K562 (cell line): Measurements from ENCODE around the gene TMEM167B. TPM values are rescaled to one million over a fixed set of nuclear protein-coding genes. Genes with fewer than 3 reads are reported as not detected.

ENCODE experiments used
- CHD7 ChIP-seq: fragments of 200-600 bp; sonication (generic); IDR thresholded peaks from one replicate; pipeline ENCODE4 v1.6.1; 2012; ENCODE audit warnings: mild to moderate bottlenecking, low read depth, low read length, inconsistent platforms
- CUX1 ChIP-seq: fragments of 200-800 bp; sonication (Bioruptor generic); IDR thresholded peaks from 2 replicates; pipeline ENCODE4 v1.6.1; 2016; ENCODE audit warnings: missing genetic modification characterization, missing compliant biosample characterization
- EHMT2 ChIP-seq: fragments of 450-650 bp; IDR thresholded peaks from 2 replicates; pipeline ENCODE4 v1.6.1; 2018; ENCODE audit warnings: antibody characterized with exemption
- MEIS2 ChIP-seq: fragments of 450-650 bp; IDR thresholded peaks from 2 replicates; pipeline ENCODE4 v1.6.1; 2014; ENCODE audit warnings: mild to moderate bottlenecking; ENCODE audit not compliant: partially characterized antibody
- SIRT6 ChIP-seq: IDR thresholded peaks from one replicate; pipeline ENCODE4 v1.6.1; 2012; ENCODE audit warnings: low read depth, mild to moderate bottlenecking, control low read depth, inconsistent platforms, low read length, moderate library complexity
- SPI1 ChIP-seq: IDR thresholded peaks from 2 replicates; pipeline ENCODE4 v1.6.1; 2011; ENCODE audit warnings: low read depth, low read length, control low read depth, borderline replicate concordance
- ZNF274 ChIP-seq: IDR thresholded peaks from 2 replicates; pipeline ENCODE4 v1.6.1; 2011; ENCODE audit warnings: low read depth, mild to moderate bottlenecking, low read length, moderate library complexity, borderline replicate concordance
- ZNF408 ChIP-seq: fragments of 250-450 bp; sonication (Bioruptor Pico); IDR thresholded peaks from 2 replicates; pipeline ENCODE4 v1.4.0; 2020; ENCODE audit warnings: low read depth, mild to moderate bottlenecking, moderate library complexity
- ZNF740 ChIP-seq, 3 experiments: fragments of 200-800 bp in 1 of 3; sonication (Bioruptor generic) in 1 of 3; sonication (generic) in 1 of 3; formaldehyde crosslinking in 1 of 3; IDR thresholded peaks; 2 replicates each; pipeline versions ENCODE4 v1.6.1 to v1.8.0; 2016 to 2022; ENCODE audit warnings: mild to moderate bottlenecking in 2 of 3, missing compliant biosample characterization in 2 of 3, missing genetic modification characterization in 2 of 3, missing genetic modification reagents in 1 of 3
- polyA plus RNA-seq, 8 experiments: library from polyadenylated mRNA; depleted of rRNA in 4 of 8; stranded (reverse) in 5 of 8; unstranded in 3 of 8; fragments of >200 nt; fragmentation: Nextera tagmentation in 2 of 8; fragmentation: Illumina TruSeq in 1 of 8; extraction: Ambion mirVana in 2 of 8; extraction: Trizol in 1 of 8; gene quantifications; 2 replicates each; pipeline versions ENCODE4 v1.2.1 to v1.2.3, GENCODE V29; 2011 to 2014; ENCODE audit warnings: inconsistent platforms in 1 of 8, missing spikeins in 1 of 8
- total RNA-seq, 7 experiments: library from RNA; depleted of rRNA in 6 of 7; stranded (reverse); fragments of >200 nt in 6 of 7; fragmentation: Illumina TruSeq in 2 of 7; extraction: Trizol in 2 of 7; gene quantifications; 2 replicates each; pipeline versions ENCODE4 v1.2.1 to v1.2.3, GENCODE V29; 2011 to 2021; ENCODE audit warnings: low replicate concordance in 1 of 7

The TMEM167B gene
- total and polyA plus RNA-seq, 9 of the 15 experiments (the other 6 are each of a cell fraction or from before 2014, with no cell fraction given): 17.2 to 36.4 (median 32.2) TPM

GRCh38 chr1:109105881-109106280 lies 15.3 kb downstream of the TMEM167B start (continued):
- TF ChIP-seq CHD7 (no peak), SPI1 (peak; percentile 94), MEIS2 (peak; percentile 80), CUX1 (CRISPR knock-in tag) (no peak), ZNF408 (CRISPR knock-in tag) (no peak), EHMT2 (peak; percentile 69; the same call in 1 of the 2 replicates), ZNF274 (no peak), ZNF740 (CRISPR knock-in tag; IDR thresholded peaks at IDR 0.05) (no peak), ZNF740 (tag; IDR thresholded peaks at IDR 0.05) (no peak), SIRT6 (no peak)
